Measurements from ENCODE around the gene MCM3.

Gene MCM3

GRCh38 chr6:52241819-52242218 lies 42.7 kb downstream of the MCM3 start:
- H3K4me3 ChIP-seq (ENCODE audit: low read length) = no peak overlapping the region
- TF ChIP-seq CTCF (conservative IDR thresholded peaks at IDR 0.05; ENCODE audit: low read length) = no peak
- no peak for DNase-seq (ENCODE audit: low read depth)

- peak; percentile 62 for TF ChIP-seq CTCF (conservative IDR thresholded peaks at IDR 0.05; ENCODE audit: low read length)
- peak; percentile 59 for DNase-seq (ENCODE audit: low read depth)
- H3K4me3 ChIP-seq (ENCODE audit: low read length) = no peak overlapping the region
Measured at GRCh38 chr6:52233975-52234823, 50.3 kb downstream of the MCM3 start.

- no peak for DNase-seq (ENCODE audit: low read depth)
- no peak overlapping the region for H3K4me3 ChIP-seq (ENCODE audit: low read length)
- no peak for TF ChIP-seq CTCF (conservative IDR thresholded peaks at IDR 0.05; ENCODE audit: low read length)
Measured at GRCh38 chr6:52233005-52233404, 51.5 kb downstream of the MCM3 start.

- no peak for DNase-seq (ENCODE audit: low read depth)
- TF ChIP-seq CTCF (conservative IDR thresholded peaks at IDR 0.05; ENCODE audit: low read length) = no peak
- H3K4me3 ChIP-seq (ENCODE audit: low read length) = no peak overlapping the region
Measured at GRCh38 chr6:52231406-52232127, 53.0 kb downstream of the MCM3 start.

GRCh38 chr6:52230685-52231084 lies 53.9 kb downstream of the MCM3 start:
- TF ChIP-seq CTCF (conservative IDR thresholded peaks at IDR 0.05; ENCODE audit: low read length) = no peak
- peak; percentile 4 for DNase-seq (ENCODE audit: low read depth)
- H3K4me3 ChIP-seq (ENCODE audit: low read length) = no peak overlapping the region

- H3K4me3 ChIP-seq (ENCODE audit: low read length) = no peak overlapping the region
- no peak for TF ChIP-seq CTCF (conservative IDR thresholded peaks at IDR 0.05; ENCODE audit: low read length)
- DNase-seq (ENCODE audit: low read depth) = no peak
Measured at GRCh38 chr6:52227495-52227894, 57.0 kb downstream of the MCM3 start.

- no peak for TF ChIP-seq CTCF (conservative IDR thresholded peaks at IDR 0.05; ENCODE audit: low read length)
- DNase-seq (ENCODE audit: low read depth) = no peak
- no peak overlapping the region for H3K4me3 ChIP-seq (ENCODE audit: low read length)
Measured at GRCh38 chr6:52221302-52221701, 63.2 kb downstream of the MCM3 start.

Measured in AG10803 (cell line).